ENCODE measurements around the gene PPP2R2C. TPM values are rescaled to one million over a fixed set of nuclear protein-coding genes. Genes with fewer than 3 reads are reported as not detected.

Gene PPP2R2C
- total and polyA plus RNA-seq, 9 of the 15 experiments (the other 6 are each of a cell fraction or from before 2014, with no cell fraction given), result 0.04 to 0.06 TPM; not detected in 7

GRCh38 chr4:6471307-6472007, 957 bp downstream of the PPP2R2C start (continued):
- TF ChIP-seq, protein P1, sequence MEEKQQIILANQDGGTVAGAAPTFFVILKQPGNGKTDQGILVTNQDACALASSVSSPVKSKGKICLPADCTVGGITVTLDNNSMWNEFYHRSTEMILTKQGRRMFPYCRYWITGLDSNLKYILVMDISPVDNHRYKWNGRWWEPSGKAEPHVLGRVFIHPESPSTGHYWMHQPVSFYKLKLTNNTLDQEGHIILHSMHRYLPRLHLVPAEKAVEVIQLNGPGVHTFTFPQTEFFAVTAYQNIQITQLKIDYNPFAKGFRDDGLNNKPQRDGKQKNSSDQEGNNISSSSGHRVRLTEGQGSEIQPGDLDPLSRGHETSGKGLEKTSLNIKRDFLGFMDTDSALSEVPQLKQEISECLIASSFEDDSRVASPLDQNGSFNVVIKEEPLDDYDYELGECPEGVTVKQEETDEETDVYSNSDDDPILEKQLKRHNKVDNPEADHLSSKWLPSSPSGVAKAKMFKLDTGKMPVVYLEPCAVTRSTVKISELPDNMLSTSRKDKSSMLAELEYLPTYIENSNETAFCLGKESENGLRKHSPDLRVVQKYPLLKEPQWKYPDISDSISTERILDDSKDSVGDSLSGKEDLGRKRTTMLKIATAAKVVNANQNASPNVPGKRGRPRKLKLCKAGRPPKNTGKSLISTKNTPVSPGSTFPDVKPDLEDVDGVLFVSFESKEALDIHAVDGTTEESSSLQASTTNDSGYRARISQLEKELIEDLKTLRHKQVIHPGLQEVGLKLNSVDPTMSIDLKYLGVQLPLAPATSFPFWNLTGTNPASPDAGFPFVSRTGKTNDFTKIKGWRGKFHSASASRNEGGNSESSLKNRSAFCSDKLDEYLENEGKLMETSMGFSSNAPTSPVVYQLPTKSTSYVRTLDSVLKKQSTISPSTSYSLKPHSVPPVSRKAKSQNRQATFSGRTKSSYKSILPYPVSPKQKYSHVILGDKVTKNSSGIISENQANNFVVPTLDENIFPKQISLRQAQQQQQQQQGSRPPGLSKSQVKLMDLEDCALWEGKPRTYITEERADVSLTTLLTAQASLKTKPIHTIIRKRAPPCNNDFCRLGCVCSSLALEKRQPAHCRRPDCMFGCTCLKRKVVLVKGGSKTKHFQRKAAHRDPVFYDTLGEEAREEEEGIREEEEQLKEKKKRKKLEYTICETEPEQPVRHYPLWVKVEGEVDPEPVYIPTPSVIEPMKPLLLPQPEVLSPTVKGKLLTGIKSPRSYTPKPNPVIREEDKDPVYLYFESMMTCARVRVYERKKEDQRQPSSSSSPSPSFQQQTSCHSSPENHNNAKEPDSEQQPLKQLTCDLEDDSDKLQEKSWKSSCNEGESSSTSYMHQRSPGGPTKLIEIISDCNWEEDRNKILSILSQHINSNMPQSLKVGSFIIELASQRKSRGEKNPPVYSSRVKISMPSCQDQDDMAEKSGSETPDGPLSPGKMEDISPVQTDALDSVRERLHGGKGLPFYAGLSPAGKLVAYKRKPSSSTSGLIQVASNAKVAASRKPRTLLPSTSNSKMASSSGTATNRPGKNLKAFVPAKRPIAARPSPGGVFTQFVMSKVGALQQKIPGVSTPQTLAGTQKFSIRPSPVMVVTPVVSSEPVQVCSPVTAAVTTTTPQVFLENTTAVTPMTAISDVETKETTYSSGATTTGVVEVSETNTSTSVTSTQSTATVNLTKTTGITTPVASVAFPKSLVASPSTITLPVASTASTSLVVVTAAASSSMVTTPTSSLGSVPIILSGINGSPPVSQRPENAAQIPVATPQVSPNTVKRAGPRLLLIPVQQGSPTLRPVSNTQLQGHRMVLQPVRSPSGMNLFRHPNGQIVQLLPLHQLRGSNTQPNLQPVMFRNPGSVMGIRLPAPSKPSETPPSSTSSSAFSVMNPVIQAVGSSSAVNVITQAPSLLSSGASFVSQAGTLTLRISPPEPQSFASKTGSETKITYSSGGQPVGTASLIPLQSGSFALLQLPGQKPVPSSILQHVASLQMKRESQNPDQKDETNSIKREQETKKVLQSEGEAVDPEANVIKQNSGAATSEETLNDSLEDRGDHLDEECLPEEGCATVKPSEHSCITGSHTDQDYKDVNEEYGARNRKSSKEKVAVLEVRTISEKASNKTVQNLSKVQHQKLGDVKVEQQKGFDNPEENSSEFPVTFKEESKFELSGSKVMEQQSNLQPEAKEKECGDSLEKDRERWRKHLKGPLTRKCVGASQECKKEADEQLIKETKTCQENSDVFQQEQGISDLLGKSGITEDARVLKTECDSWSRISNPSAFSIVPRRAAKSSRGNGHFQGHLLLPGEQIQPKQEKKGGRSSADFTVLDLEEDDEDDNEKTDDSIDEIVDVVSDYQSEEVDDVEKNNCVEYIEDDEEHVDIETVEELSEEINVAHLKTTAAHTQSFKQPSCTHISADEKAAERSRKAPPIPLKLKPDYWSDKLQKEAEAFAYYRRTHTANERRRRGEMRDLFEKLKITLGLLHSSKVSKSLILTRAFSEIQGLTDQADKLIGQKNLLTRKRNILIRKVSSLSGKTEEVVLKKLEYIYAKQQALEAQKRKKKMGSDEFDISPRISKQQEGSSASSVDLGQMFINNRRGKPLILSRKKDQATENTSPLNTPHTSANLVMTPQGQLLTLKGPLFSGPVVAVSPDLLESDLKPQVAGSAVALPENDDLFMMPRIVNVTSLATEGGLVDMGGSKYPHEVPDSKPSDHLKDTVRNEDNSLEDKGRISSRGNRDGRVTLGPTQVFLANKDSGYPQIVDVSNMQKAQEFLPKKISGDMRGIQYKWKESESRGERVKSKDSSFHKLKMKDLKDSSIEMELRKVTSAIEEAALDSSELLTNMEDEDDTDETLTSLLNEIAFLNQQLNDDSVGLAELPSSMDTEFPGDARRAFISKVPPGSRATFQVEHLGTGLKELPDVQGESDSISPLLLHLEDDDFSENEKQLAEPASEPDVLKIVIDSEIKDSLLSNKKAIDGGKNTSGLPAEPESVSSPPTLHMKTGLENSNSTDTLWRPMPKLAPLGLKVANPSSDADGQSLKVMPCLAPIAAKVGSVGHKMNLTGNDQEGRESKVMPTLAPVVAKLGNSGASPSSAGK (IDR thresholded peaks at IDR 0.05), result no peak
- TF ChIP-seq SMARCB1 (IDR thresholded peaks at IDR 0.05; ENCODE audit: insufficient read length, low read depth), result no peak
- no peak for TF ChIP-seq ZNF586 (CRISPR knock-in tag; conservative IDR thresholded peaks at IDR 0.05)
